Right lobe of liver (tissue), 4 donors: Measurements from ENCODE around the gene GPA33.

Experiments
- POLR2A ChIP-seq: fragments of 450-650 bp; IDR thresholded peaks from one replicate; pipeline ENCODE4 v1.6.1; 2017; ENCODE audit warnings: antibody characterized with exemption, mild to moderate bottlenecking
- TF ChIP-seq, protein P1 (sequence below), 4 donors: fragments of 200-600 bp in 3 of 4; fragments of 450-650 bp in 1 of 4; IDR thresholded peaks; one replicate each; pipeline versions ENCODE4 v1.5.1 to v1.8.0; 2016 to 2022; ENCODE audit warnings: antibody characterized with exemption in 4 of 4, mild to moderate bottlenecking in 2 of 4
- donor health status: DM: no; HTN: no; CAD: no.
- donor health status: DM: no; HTN: no; CAD: no.
- donor health status: DM: no; HTN: yes; CAD: no.

DNA sequence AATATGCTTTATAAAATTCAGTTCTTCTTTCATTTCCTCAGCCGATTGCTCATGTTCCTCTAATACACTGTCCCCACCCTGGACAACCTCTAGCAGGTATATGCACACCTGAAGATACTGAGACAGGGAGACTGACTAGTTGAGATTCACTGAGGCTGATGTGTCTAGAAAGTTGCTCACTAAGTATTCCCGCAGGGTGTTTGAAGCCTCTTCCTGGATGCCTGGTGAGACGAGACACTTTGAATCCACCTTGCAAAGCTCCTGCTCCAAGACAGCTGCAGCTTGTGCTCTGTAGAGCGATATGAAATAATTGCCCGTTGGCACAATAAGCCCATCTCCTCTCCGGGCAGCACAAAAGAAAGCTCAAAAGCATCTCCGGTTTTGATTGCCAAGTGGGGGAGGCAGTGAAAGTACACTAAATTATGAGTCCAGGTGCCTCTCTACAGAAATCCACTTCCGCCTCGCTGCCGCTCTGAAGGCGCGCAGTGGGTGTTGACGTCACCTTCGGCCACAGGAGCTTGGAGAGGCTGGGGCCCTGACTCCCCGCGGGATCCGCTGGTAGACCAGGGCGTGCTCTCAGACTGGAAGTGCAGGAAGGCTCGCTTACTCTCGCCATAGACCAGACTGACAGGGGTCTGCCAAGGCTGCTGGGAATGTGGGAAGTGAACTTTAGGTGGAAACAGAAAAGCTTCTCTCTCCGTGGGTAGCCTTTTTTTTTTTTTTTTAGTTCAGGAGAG, 46.3 kb downstream of the GPA33 start:
- TF ChIP-seq, protein P1, sequence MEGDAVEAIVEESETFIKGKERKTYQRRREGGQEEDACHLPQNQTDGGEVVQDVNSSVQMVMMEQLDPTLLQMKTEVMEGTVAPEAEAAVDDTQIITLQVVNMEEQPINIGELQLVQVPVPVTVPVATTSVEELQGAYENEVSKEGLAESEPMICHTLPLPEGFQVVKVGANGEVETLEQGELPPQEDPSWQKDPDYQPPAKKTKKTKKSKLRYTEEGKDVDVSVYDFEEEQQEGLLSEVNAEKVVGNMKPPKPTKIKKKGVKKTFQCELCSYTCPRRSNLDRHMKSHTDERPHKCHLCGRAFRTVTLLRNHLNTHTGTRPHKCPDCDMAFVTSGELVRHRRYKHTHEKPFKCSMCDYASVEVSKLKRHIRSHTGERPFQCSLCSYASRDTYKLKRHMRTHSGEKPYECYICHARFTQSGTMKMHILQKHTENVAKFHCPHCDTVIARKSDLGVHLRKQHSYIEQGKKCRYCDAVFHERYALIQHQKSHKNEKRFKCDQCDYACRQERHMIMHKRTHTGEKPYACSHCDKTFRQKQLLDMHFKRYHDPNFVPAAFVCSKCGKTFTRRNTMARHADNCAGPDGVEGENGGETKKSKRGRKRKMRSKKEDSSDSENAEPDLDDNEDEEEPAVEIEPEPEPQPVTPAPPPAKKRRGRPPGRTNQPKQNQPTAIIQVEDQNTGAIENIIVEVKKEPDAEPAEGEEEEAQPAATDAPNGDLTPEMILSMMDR (IDR thresholded peaks at IDR 0.05) = no peak
- TF ChIP-seq POLR2A = no peak
